Mesenteric fat pad (tissue), 1 donor: Measurements from ENCODE around the gene PYDC1. TPM values are rescaled to one million over a fixed set of nuclear protein-coding genes. Genes with fewer than 3 reads are reported as not detected.
"Not testable (repeated sequence)": the region's sequence is repeated elsewhere in the genome, so short reads cannot be mapped to it uniquely, and the experiment has no call there.

Experiments
- DNase-seq: peaks from one replicate; pipeline ENCODE4 v3.0.0-alpha.2; 2020; ENCODE audit warnings: low spot score
- total RNA-seq: library from RNA; stranded (reverse); fragmentation: NEBNext Ultra II Directional; extraction: Animal tissue kit (Norgen Biotek cat#: 25700); gene quantifications from one replicate; pipeline ENCODE4 v1.2.1, GENCODE V29; 2021
- donor health status: DM: yes; HTN: yes; CAD: no.

The PYDC1 gene
- total RNA-seq, 1 donor from 2014 or later: not detected

DNA sequence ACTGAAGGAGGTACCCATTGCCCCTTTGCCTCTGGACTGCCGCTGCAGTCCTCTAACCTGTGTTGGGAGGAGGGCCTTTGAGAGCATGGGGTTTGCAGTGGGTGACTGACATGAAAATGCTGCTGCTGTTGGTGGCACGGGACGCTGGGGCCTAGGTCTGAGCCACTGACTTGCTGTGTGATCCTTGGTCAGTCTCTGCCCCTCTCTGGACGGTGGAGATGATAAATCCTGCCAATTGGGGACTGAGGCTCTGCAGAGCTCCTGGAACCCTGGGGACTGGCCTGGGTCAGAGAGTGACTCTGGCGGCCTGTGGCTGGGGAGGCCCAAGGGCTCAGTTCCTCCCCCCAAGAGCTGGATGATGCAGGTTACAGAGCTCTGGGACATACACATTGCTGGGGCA, 6.1 kb upstream of the PYDC1 start:
- no peak for DNase-seq

GRCh38 chr16:31221357-31222160, 4.6 kb upstream of the PYDC1 start:
- DNase-seq: no peak

DNA sequence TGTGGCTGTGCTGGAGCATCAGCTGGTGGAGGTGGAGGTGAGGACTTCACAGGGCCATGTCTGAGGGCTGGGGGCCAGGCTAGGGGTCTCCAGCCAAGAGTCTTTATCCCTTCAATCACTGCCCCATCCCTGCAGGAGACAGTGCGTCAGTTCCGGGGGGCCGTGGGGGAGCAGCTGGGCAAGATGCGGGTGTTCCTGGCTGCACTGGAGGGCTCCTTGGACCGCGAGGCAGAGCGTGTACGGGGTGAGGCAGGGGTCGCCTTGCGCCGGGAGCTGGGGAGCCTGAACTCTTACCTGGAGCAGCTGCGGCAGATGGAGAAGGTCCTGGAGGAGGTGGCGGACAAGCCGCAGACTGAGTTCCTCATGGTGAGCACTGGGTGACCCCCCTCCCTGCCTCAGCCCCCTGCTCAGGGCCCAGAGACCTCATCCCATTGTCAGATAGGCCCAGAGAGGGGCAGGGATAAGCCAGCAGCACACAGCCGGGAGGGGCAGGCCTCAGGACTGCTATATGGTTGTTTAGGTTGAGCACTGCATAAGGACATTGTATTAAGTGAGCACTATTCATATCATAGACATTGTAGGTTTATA, 2.3 kb upstream of the PYDC1 start:
- no peak for DNase-seq

DNA sequence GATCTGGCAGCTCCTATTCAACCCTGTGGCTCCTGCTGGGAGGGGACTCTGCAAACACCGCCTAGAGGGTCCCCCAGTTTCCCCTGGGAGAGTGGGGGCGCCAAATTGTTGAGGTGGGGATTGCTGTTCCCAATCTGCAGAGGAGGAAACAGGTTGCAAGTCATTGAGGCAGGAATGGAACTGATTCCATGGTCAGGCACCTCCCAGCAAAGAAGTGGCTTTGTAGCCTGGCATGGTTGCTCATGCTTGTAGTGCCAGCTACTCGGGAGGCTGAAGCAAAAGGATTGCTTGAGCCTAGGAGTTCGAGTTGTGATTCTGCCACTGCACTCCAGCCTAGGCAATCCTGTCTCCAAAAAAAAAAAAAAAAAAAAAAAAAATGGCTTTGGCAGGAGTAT, 198 bp upstream of the PYDC1 start:
- no peak for DNase-seq

DNA sequence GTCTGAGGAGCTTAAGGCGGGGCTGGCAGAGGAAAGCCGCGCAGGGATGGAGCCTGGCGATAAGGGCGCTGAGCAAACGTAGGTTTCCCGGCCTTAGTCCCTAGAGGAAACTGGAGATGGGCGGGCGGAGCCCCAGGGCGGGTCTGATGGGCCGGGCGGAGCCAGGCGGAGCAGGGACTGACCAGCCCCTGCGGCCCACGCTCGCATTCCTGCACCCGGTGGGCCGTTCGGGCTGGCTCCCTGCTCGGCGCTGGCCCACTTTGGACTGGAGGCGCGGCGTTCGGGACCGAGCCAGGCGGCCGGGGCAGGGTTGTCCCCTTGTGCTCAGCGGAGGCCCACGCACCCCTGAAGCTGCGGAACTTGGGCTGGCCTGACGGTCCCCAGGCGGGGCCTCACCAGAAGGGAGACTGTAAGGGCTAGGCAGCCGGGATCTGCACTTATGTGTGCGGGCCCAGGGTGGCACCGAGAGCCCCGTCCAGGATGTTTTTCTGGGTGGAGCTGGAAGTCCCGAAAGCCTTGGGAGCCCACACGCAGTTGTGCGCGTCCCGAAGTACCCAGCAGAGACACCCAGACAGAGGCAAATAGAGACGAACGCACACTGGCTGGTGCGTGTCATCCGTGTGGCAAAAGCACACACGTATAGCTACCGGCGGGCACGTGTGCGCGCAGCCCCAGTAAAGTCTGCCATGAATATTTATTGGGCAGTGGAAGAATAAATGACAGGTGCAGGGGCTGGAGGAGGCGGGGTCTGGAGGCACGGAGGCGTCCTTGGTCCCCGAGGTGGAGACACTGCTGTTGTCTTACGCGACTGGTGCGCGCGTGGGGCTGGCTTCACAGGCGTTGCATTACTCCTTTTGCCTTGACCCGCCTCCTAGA, 1.4 kb downstream of the PYDC1 start:
- no peak for DNase-seq

GRCh38 chr16:31214708-31215286, 2.1 kb downstream of the PYDC1 start:
- DNase-seq: no peak

- DNase-seq: no peak
Observed at GRCh38 chr16:31213877-31214707, 2.8 kb downstream of the PYDC1 start, which contains the start of gene TRIM72. TSS of gene TRIM72 (plus strand) at chr16:31214119. CDS start at chr16:31214739, 620 bp downstream.

DNA sequence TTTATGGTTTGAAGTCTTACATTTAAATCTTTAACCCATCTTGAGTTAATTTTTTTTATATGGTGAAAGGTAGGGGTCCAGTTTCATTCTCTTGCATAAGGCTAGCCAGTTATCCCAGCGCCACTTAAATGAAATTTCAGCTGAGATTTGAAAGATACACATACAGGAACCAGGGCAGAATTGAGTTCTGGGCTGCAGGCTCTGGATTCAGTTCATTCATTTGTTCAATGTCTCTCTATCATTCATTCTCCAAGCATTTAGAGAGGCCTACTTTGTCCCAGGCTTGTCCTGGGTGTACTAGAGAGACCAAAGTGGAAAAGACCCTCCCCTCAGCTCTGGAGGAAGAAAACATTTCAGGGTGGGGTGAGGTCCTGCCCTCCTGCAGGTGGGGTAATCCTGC, 3.6 kb downstream of the PYDC1 start:
- no peak for DNase-seq

GRCh38 chr16:31206776-31207175, 10.2 kb downstream of the PYDC1 start:
- no peak for DNase-seq

DNA sequence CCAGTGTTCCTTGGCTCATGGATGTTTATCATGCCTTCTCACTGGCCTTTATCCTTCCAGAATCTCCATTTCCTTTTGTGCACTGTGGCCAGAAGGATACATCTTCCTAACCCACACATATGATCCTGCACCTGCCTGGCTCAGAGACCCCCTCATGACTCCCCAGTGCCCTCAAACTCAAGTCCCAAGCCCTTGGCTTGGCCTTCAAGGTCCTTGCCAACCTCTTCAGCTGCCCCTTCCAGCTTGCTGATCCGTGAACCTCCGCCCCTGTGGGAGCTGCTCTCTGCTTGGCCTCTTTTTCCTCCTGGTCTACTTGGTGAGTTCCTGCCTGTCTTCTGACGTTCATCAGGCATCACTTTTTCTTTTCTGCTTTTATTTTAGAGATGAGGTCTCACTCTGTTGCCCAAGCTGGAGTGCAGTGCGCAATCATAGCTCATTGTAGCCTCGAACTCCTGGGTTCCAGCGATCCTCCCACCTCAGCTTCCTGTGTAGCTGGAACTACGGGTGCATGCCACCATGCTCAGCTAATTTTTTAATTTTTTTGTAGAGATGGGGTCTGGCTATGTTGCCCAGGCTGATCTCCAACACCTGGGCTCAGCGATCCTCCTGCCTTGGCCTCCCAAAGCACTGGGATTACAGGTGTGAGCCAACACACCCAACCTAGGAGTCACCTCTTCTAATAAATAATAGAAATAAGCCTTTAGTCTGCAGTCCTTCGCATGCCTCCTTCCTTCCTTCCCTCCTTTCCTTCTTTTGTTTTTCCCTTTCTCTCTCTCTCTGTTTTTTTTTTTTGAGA, 11.9 kb downstream of the PYDC1 start:
- no peak for DNase-seq

- peak; percentile 92 for DNase-seq
Observed at GRCh38 chr16:31202414-31203375, 14.2 kb downstream of the PYDC1 start, which contains the start of gene PYCARD. TSS of gene PYCARD (minus strand) at chr16:31202760. CDS start at chr16:31202690, 70 bp downstream.

- peak; percentile 85 for DNase-seq
Observed at GRCh38 chr16:31201582-31202413, 15.1 kb downstream of the PYDC1 start.

DNA sequence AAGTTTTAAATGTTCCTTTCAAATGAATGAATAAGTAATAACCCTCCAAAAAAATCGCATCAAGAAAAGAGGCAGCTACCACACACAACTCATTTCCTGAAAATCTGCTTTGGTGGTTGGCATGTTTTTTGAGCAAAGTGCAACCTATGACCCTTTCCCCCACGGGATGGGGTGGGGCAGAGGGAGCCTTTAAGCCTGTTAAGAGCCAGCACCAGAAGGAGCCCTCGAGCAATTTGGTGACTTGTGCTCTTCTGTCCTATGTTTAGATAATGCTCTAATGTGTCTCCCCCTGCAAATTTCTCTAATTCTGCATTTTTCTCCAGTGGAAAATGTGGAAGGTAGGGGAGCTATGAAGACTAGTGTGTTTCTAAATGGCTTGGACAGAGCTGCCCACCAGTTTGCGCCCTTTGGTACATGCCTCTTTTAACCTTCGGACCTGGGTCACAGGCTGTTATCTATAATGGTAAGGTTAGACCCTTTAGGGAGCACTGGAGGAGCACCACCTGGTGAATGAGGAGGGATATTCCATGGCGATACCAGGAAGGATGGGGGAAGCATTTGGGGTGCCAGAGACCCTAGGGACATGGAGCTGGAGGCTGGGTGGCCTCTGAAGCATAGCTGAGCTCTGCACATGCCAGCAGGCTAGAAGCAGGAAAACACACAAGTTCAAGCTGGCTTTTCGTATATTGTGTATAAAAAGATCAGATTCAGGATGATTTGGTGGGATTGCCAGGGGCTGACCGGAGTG, 15.9 kb downstream of the PYDC1 start:
- peak; percentile 20 for DNase-seq

GRCh38 chr16:31200111-31200510, 16.8 kb downstream of the PYDC1 start:
- not testable (repeated sequence) for DNase-seq

GRCh38 chr16:31199430-31200041, 17.4 kb downstream of the PYDC1 start:
- DNase-seq: no peak

- DNase-seq: no peak
Observed at GRCh38 chr16:31198207-31198882, 18.6 kb downstream of the PYDC1 start.
